HG03575 (cell line): ENCODE measurements around the gene GATA6.
"Not testable (repeated sequence)": the region's sequence is repeated elsewhere in the genome, so short reads cannot be mapped to it uniquely, and the experiment has no call there.

Source experiments
- ATAC-seq: cut with Tn5 transposase; IDR thresholded peaks from one replicate; pipeline ENCODE4 v1.9.1; 2021; ENCODE audit not compliant: unreplicated experiment, insufficient number of reproducible peaks, low FRiP score; ENCODE audit errors: extremely low read depth

GATA6 gene

GRCh38 chr18:22176420-22177326 lies 7.3 kb downstream of the GATA6 start:
- ATAC-seq: no peak

GRCh38 chr18:22177327-22177871 lies 8.0 kb downstream of the GATA6 start:
- ATAC-seq: no peak

DNA sequence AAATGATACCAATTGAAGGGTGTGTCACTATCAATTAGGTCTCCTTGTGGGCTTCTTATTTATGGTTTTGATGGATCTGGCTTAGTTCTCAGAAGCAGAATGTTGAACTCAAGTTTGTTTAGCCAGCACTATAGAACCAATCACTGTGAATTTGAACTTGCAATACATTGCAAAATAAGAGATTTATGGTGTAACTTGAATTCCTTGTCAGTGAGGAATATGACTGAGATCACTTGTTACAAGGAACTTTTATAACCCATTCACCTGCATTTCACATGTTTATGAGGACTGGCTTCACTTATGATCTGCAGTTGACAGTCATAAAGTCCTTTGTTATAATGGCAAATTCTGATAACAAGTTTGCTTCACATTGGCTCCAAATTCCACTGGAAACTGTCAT lies 9.8 kb downstream of the GATA6 start:
- no peak for ATAC-seq

GRCh38 chr18:22179631-22180030 lies 10.2 kb downstream of the GATA6 start:
- no peak for ATAC-seq

DNA sequence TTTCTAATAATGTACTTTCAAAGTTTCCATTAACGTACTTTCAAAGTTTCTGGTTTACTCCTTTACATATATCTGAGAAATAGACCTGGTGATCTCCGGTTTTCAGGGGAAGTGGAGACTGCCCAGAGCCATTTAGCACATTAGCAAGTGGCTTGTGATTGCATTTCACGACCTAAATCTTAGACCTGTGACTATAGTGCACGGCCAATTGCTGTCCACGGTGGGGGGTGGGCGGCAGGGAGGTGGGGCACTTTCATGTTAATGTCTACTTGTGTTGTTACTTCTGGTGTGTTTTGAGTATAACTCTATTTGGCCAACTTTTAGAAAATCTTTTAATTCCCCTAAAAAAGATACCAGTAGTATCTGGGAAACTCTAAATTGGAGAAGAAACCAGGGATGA lies 11.3 kb downstream of the GATA6 start:
- ATAC-seq: no peak

DNA sequence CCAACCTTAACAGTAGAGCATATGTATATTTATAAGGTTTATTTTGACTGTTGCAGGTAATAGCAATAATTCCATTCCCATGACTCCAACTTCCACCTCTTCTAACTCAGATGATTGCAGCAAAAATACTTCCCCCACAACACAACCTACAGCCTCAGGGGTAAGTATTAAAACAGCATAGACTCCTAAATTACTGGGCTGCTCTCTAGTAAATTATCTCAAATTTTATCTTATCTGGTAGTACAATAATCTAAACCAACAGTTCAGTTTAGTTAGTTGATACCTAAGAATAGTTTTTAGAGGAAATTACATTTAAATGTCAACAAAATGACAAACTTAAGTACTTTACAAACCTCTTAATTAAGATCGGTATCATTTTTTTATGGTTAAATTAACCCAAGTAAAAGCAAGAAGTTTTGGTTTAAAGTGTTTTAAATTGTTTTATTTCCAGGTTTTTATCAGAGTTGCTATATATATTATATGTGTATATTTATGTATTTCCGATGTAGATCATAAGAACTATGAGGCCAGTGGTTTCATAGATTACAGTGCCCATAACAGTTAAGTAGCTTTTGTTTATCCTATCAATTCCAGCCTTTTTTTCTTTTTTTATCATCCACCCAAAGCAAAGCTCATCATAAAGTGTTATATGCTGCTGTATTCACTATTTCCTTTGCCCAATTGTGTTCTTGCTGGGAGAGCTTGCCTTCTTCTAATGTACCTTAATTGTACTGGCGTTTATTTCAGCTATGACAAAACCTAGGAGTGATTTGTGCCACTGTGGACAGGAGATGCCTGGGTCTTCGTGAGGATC lies 13.7 kb downstream of the GATA6 start:
- ATAC-seq: no peak

DNA sequence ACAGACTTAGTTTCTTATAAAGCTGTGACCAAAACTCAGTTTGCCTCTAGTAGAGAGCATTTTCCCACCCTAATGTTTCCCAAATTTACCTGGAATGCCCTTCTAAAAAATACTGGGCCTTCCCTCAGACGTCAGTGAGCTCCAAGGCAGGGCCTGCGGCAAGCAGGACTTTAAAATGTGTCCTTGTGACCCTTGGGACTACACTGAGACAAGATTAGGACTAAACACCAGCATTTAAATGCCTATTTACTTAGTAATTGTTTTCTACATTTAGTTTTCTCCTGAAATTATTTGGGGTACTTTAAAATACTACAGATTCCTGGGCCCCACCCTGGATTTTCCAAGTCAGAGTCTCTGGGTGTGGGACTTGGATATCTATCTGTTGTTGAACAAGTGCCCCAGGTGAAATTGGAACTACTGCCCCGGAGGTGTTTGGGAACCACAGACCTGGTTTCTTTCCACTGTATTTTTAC lies 14.3 kb downstream of the GATA6 start:
- no peak for ATAC-seq

- ATAC-seq: not testable (repeated sequence)
These were observed 15.2 kb downstream of the GATA6 start for GRCh38 chr18:22184573-22184972.

- no peak for ATAC-seq
These were observed 15.9 kb downstream of the GATA6 start for GRCh38 chr18:22185273-22185672.

DNA sequence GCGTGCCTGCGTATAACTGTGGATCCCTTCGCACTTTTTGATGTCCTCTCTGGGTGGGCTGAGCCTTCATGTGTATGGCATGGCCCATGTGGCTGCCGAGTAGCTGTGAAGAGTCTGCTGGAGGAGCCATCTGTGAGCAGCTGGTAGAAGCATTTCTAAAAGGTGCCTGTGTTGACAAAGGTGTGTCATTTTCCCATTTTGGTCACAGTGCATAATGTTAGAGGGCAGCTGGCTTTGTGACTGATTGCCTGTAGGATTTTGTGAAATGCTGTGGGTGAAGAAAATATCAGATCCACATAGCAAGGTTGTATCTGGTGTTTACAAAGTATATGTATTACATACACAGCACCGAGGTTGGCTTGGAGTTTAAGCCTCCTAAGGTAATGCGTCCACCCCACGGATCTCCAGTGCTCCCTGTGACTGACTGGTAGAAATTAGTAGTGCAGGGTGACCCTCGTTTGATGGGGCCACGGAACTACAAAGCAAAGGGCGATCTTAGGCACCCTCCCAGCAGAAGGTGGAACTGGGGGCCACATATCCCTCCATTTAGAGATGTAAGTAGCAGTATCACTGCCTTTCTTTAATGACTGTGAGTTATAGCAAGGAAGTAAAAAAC lies 16.5 kb downstream of the GATA6 start:
- ATAC-seq: no peak

DNA sequence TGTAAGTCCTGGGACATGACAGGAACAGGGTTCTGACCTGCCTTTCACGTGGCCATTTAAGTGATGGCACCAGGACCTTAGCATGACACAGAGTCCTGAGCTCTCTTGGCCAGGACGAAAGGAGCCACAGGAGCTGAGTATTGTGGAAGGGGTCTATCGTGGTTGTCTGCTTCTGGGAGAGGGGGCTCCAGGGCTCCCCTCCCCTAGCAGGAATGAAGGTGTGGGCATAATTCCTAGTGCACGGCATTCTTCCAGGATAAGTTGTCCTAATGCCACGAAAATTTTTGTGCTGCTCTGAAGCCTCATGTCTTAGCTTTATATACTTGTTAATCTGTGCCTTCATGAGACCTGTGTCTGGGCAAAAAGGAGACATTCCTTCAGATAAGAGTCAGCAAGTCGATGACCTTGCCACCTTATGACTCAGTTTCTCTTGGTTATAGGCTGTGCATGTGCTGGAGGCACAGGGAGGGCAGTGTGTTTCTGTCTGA lies 17.1 kb downstream of the GATA6 start:
- no peak for ATAC-seq

DNA sequence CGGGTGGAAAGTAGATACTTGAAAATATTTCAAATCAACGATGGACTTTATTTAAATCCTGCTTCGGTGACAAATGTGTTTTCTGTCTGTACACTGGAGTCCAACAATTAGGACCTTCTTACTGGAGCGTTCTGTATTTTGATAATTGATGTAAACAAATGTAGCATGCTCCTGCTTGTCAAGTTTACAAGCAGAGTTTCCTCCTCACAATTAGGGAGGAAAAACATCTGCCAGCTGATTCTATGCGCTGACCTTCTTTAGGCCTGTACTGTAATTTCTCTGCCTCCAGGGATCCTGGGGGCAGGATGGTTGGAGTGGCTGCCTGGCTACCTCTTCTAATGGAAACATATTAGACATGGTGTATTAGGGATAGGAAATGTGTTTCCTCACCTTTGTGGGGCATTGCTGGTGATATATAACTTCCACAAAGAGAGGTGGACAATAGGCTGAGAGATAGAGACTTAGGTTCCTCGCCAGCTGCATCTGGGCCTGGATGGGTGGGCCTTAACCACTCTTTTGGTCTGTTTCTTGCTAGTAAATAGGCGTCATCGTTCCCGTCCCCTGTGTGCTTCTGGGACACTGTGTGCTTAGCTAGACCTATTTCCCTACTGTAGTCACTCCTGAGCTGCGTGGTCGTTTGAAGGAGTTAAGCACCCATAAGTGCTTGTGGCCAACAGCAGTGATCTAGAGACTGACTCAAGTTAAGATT lies 19.3 kb downstream of the GATA6 start:
- ATAC-seq: no peak

DNA sequence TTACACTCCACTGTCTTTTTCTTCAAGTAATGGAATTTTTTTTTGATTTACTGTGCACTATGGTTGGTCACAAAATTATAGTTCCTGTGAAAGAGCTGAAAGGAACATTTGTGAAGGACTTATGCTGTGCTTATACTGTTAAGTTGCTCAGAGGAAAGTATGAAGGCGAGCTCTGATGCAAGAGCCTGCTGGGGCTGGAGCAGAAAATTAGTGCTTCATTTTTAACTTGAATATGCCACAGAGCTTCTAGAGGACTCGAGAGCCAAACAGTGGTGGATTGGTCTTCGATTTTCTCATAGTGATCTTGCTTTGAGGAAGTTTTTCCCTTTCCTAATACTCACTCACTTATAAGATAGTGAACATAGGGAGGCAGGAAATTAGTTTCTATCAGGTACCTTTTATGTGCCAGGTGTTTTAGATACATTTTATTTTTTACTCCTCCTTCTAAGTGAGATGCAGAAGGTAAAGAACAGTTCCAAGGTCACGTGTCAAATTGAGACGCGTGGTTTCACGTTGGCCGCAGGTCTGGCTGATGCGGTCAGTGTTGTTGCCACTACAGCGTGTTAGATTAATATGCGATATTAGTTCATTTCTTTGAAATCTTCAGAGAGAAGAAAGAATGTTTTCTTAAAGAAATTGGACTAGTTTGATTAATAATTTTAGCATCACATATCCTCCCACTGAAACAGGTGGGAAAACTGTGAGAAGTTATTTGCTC lies 20.2 kb downstream of the GATA6 start:
- ATAC-seq: no peak

DNA sequence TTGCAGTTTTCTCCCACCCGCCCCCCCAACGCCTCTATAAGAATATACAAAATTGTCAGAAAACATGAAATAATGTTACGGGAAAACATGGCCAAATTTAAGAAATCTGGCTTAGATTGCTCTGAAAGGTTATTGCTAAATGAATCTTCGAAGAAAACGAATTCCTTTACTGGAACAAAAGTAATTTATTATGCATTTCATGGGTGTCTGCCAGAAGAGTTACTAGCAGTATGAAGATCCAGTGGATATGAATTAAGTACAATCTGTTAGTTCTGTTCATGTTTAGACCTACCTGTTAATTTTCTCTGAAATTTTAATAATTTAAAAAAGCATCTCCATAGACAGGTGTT lies 21.9 kb downstream of the GATA6 start:
- ATAC-seq: no peak

- no peak for ATAC-seq
These were observed 22.5 kb downstream of the GATA6 start for GRCh38 chr18:22191923-22192322.

- no peak for ATAC-seq
These were observed 24.1 kb downstream of the GATA6 start for GRCh38 chr18:22193466-22193865.

DNA sequence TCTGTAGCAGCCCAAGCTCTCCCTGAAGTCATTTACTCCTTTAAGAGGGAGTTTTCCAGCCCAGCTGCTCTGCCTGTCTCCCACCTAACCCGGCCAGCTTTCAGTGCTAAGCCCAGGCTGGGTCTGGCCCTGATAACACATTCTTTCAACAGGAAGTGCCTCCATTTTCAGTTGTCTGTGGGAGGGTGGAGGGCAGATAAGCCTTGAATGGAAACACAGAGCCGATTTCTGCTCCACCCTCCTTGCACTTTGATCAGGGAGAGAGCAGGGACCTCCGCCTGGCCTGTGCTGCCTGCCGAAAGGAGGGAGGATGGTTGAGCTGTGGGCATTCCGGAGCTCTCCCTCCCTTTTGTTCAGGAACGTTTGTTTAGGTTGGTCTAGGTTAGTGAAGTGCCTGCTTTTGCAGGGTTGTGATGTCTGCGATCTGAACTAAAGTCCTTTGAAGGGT lies 24.8 kb downstream of the GATA6 start:
- no peak for ATAC-seq

- ATAC-seq: no peak
These were observed 25.7 kb downstream of the GATA6 start for GRCh38 chr18:22195052-22195451.
